GM23338 (cell line): Measurements from ENCODE around the gene MAP3K14. TPM values are rescaled to one million over a fixed set of nuclear protein-coding genes. Genes with fewer than 3 reads are reported as not detected.

Experiments
- ATAC-seq: fragments of 200-7000 bp; cut with Tn5 transposase; 3 replicates; pipeline ENCODE4 v1.9.1; 2020
- DNase-seq: peaks from one replicate; pipeline ENCODE4 v3.0.0-alpha.2; 2015; ENCODE audit warnings: low spot score
- H2AFZ ChIP-seq: fragments of 200-600 bp; sonication (generic); 2 replicates; pipeline ENCODE4 v1.8.0; 2016; ENCODE audit warnings: antibody characterized with exemption, mild to moderate bottlenecking, moderate library complexity
- H3F3A ChIP-seq: fragments of 200-600 bp; sonication (generic); replicated peaks from 2 replicates; pipeline ENCODE4 v1.8.0; 2017; ENCODE audit warnings: antibody characterized with exemption, mixed run types, low read depth
- H3K27ac ChIP-seq: fragments of 200-600 bp; sonication (generic); 2 replicates; pipeline ENCODE4 v1.6.1; 2016; ENCODE audit warnings: low read depth
- H3K27me3 ChIP-seq: fragments of 200-600 bp; sonication (generic); 2 replicates; pipeline ENCODE4 v1.8.0; 2016; ENCODE audit warnings: mild to moderate bottlenecking, mixed run types, moderate library complexity; ENCODE audit not compliant: insufficient read depth
- H3K36me3 ChIP-seq: fragments of 200-600 bp; sonication (generic); 2 replicates; pipeline ENCODE4 v1.8.0; 2016; ENCODE audit warnings: mild to moderate bottlenecking; ENCODE audit not compliant: insufficient read depth
- H3K4me1 ChIP-seq: fragments of 200-600 bp; sonication (generic); 2 replicates; pipeline ENCODE4 v1.8.0; 2016; ENCODE audit warnings: mild to moderate bottlenecking, moderate library complexity; ENCODE audit not compliant: insufficient read depth
- H3K4me2 ChIP-seq: fragments of 200-600 bp; sonication (generic); 2 replicates; pipeline ENCODE4 v1.7.1; 2017; ENCODE audit warnings: mixed run types
- H3K4me3 ChIP-seq: fragments of 200-600 bp; sonication (generic); 2 replicates; pipeline ENCODE4 v1.6.1; 2016; ENCODE audit warnings: mixed run types
- H3K79me2 ChIP-seq: fragments of 200-600 bp; sonication (generic); replicated peaks from 2 replicates; pipeline ENCODE4 v1.8.0; 2017; ENCODE audit warnings: mild to moderate bottlenecking; ENCODE audit not compliant: insufficient read depth
- H3K9me2 ChIP-seq: fragments of 200-600 bp; sonication (generic); 2 replicates; pipeline ENCODE4 v1.8.0; 2017; ENCODE audit not compliant: insufficient read depth
- H4K20me1 ChIP-seq: fragments of 200-600 bp; sonication (generic); replicated peaks from 2 replicates; pipeline ENCODE4 v1.8.0; 2017; ENCODE audit warnings: mild to moderate bottlenecking; ENCODE audit not compliant: insufficient read depth
- H3K27ac Mint-ChIP-seq: 2 replicates; pipeline ENCODE4 v1.8.0; 2020; ENCODE audit warnings: inconsistent platforms, mild to moderate bottlenecking, moderate library complexity, mixed read lengths
- H3K27me3 Mint-ChIP-seq: 3 replicates; pipeline ENCODE4 v1.8.0; 2022; ENCODE audit warnings: low read depth, mild to moderate bottlenecking, moderate library complexity, mixed read lengths, inconsistent platforms; ENCODE audit not compliant: insufficient read depth, poor library complexity
- H3K36me3 Mint-ChIP-seq: 3 replicates; pipeline ENCODE4 v1.8.0; 2021; ENCODE audit warnings: low read depth, mild to moderate bottlenecking, inconsistent platforms, moderate library complexity, mixed read lengths
- H3K4me1 Mint-ChIP-seq: 3 replicates; pipeline ENCODE4 v1.8.0; 2020; ENCODE audit warnings: mild to moderate bottlenecking, inconsistent platforms, mixed read lengths
- H3K4me3 Mint-ChIP-seq: 3 replicates; pipeline ENCODE4 v1.8.0; 2021; ENCODE audit warnings: moderate library complexity, mild to moderate bottlenecking, inconsistent platforms, mixed read lengths
- H3K9me3 Mint-ChIP-seq: 3 replicates; pipeline ENCODE4 v1.8.0; 2020; ENCODE audit warnings: moderate library complexity, mild to moderate bottlenecking, inconsistent platforms, mixed read lengths
- CREB1 ChIP-seq: fragments of 250-450 bp; sonication (Bioruptor Pico); IDR thresholded peaks from 2 replicates; pipeline ENCODE4 v1.5.0; 2020; ENCODE audit warnings: low read depth, mild to moderate bottlenecking, moderate library complexity
- EZH2 ChIP-seq: fragments of 200-600 bp; sonication (generic); IDR thresholded peaks from one replicate; pipeline ENCODE4 v1.8.0; 2017; ENCODE audit warnings: antibody characterized with exemption, mild to moderate bottlenecking, low read depth; ENCODE audit not compliant: unreplicated experiment
- EZH2phosphoT487 ChIP-seq: fragments of 200-600 bp; sonication (generic); IDR thresholded peaks from one replicate; pipeline ENCODE4 v1.8.1; 2018; ENCODE audit warnings: antibody characterized with exemption; ENCODE audit not compliant: unreplicated experiment
- JUNB ChIP-seq: IDR thresholded peaks from one replicate; pipeline ENCODE4 v1.6.1; 2016; ENCODE audit warnings: antibody characterized with exemption; ENCODE audit not compliant: unreplicated experiment
- STAT1 ChIP-seq: IDR thresholded peaks from one replicate; pipeline ENCODE4 v1.6.1; 2016; ENCODE audit warnings: antibody characterized with exemption; ENCODE audit not compliant: unreplicated experiment
- ZNF114 ChIP-seq: fragments of 250-450 bp; sonication (Bioruptor Pico); IDR thresholded peaks from 2 replicates; pipeline ENCODE4 v1.5.0; 2020; ENCODE audit warnings: mild to moderate bottlenecking, moderate library complexity
- ZNF331 ChIP-seq: fragments of 250-450 bp; sonication (Bioruptor Pico); IDR thresholded peaks from 2 replicates; pipeline ENCODE4 v1.5.0; 2020; ENCODE audit warnings: low read depth, mild to moderate bottlenecking, moderate library complexity
- polyA plus RNA-seq: library from polyadenylated mRNA; unstranded; fragments of >200 nt; fragmentation: Nextera tagmentation; extraction: Ambion mirVana; gene quantifications from 2 replicates; pipeline ENCODE4 v1.2.1, GENCODE V29; 2016
- total RNA-seq: library from RNA; depleted of rRNA; stranded (reverse); fragments of >200 nt; shearing (Covaris generic); gene quantifications from 2 replicates; pipeline ENCODE4 v1.2.3, GENCODE V29; 2014
- TF ChIP-seq, protein P1 (sequence below): fragments of 250-450 bp; sonication (Bioruptor Pico); IDR thresholded peaks from 2 replicates; pipeline ENCODE4 v1.5.0; 2020; ENCODE audit warnings: mild to moderate bottlenecking, moderate library complexity
- TF ChIP-seq, protein P2 (sequence below): IDR thresholded peaks from 2 replicates; pipeline ENCODE4 v1.6.1; 2016; ENCODE audit warnings: antibody characterized with exemption
- TF ChIP-seq, protein P3 (sequence below), 2 experiments: fragments of 200-600 bp in 1 of 2; sonication (generic) in 1 of 2; conservative IDR thresholded peaks; 2 replicates each; pipeline versions ENCODE4 v1.5.1 to v1.6.1; 2016 to 2017; ENCODE audit warnings: antibody characterized with exemption in 2 of 2, low read depth in 2 of 2, mild to moderate bottlenecking in 2 of 2, moderate library complexity in 1 of 2

MAP3K14 gene
- total and polyA plus RNA-seq, 2 experiments from 2014 or later = 1.3 to 4.9 TPM

DNA sequence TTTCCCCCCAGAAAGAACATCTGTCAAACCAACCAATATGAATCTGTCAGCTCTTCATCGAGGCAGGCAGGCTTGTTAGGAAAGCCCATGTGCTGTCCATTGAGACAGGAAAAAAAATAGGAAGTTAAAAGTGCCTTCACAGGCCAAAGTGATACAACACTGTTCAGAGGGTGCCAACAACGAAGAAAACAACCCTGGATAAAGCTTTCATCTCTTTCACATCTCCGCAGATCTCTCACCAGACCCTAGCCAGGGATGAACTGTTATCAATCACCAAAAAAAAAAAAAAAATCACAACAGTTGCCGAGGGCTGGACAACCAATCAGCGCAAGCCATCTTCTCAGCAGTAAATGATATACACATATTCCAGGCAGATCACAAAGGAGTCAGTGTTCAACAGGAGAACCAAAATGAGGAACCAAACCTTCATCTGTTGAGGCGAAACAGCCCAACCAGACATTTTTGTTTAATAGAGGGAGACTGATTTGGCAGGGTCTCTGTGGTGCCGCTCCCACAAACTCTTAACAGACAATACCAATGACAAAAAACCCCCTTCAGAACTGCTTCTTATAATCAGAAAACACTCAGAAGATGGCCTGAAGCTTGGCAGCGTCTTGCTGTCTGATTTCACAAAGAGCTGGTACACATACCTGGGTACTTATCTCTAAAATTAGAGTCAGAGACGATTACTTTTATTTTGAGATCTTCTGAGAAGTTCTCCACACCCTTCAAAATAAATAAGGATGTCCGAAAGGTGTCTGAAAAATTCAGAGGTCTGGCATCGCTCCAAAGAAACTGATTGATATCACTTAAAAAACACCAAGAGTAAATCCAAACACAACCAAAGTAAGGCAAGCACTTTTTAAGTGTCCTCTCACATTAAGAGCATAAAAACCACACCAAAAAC, 1.8 kb downstream of the MAP3K14 start:
- peaks cover 25% of the 10 kb centered on the region for H3K4me1 Mint-ChIP-seq
- peaks cover 25% of the 10 kb centered on the region for H3K4me1 ChIP-seq

DNA sequence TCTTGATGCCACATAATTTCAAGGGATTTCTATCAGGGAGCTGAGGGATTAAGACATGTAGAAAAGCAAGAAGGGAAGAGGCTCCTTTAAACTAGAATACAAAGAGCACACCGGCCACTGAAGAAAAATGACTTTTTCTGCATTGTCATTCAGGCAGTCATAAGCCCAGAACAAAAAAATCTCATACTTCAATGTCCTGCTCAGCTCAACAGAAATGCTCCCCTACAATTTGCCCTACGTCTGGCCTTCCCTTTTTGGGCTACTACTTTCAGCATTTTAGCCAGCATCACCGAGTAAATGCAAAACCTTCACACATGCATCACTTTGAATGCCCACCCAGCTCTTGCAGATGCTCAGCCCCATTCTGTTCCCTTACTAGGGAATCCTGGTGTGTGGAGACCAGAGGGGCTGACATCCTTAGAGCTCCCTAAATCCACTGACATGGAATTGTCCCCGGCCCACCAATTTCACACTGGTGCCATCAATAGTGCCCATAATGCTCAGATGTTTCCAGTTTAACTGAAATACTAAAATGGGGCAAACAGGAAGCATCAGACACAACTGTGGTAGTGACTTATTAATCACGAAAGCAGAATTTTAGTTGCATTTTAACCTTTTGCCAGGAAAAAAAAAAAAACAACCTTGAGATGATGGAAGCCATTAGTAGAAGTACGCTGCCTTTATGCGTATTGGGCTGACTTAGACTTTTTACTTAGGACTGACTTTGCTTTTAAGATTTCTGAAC, 2.7 kb downstream of the MAP3K14 start:
- no peaks in the 10 kb centered on the region for H3K36me3 ChIP-seq
- H3F3A ChIP-seq = peaks cover 18% of the 10 kb centered on the region
- H3K36me3 Mint-ChIP-seq = no peaks in the 10 kb centered on the region; the same call in 1 of the 3 replicates
- no peak overlapping the region for H2AFZ ChIP-seq
- H3K4me1 Mint-ChIP-seq = peaks cover 25% of the 10 kb centered on the region
- no peak overlapping the region for H3K4me3 ChIP-seq
- peaks cover 25% of the 10 kb centered on the region for H3K4me1 ChIP-seq
- H3K27ac ChIP-seq = no peak overlapping the region
- H3K79me2 ChIP-seq = peaks cover 52% of the 10 kb centered on the region
- H4K20me1 ChIP-seq = peaks cover 30% of the 10 kb centered on the region
- no peaks in the 10 kb centered on the region for H3K9me3 Mint-ChIP-seq
- H3K4me2 ChIP-seq = no peak overlapping the region
- H3K4me3 Mint-ChIP-seq = no peak overlapping the region; the same call in 2 of the 3 replicates
- DNase-seq (no peak), ATAC-seq (no peak)
- peaks cover 17% of the 10 kb centered on the region for H3K27me3 ChIP-seq
- no peak overlapping the region for H3K27ac Mint-ChIP-seq
- no peaks in the 10 kb centered on the region for H3K9me2 ChIP-seq
- peaks cover 11% of the 10 kb centered on the region for H3K27me3 Mint-ChIP-seq
- no peak for TF ChIP-seq CREB1 (CRISPR knock-in tag)
- no peak for TF ChIP-seq EZH2phosphoT487
- TF ChIP-seq STAT1 = no peak
- TF ChIP-seq, protein P1, sequence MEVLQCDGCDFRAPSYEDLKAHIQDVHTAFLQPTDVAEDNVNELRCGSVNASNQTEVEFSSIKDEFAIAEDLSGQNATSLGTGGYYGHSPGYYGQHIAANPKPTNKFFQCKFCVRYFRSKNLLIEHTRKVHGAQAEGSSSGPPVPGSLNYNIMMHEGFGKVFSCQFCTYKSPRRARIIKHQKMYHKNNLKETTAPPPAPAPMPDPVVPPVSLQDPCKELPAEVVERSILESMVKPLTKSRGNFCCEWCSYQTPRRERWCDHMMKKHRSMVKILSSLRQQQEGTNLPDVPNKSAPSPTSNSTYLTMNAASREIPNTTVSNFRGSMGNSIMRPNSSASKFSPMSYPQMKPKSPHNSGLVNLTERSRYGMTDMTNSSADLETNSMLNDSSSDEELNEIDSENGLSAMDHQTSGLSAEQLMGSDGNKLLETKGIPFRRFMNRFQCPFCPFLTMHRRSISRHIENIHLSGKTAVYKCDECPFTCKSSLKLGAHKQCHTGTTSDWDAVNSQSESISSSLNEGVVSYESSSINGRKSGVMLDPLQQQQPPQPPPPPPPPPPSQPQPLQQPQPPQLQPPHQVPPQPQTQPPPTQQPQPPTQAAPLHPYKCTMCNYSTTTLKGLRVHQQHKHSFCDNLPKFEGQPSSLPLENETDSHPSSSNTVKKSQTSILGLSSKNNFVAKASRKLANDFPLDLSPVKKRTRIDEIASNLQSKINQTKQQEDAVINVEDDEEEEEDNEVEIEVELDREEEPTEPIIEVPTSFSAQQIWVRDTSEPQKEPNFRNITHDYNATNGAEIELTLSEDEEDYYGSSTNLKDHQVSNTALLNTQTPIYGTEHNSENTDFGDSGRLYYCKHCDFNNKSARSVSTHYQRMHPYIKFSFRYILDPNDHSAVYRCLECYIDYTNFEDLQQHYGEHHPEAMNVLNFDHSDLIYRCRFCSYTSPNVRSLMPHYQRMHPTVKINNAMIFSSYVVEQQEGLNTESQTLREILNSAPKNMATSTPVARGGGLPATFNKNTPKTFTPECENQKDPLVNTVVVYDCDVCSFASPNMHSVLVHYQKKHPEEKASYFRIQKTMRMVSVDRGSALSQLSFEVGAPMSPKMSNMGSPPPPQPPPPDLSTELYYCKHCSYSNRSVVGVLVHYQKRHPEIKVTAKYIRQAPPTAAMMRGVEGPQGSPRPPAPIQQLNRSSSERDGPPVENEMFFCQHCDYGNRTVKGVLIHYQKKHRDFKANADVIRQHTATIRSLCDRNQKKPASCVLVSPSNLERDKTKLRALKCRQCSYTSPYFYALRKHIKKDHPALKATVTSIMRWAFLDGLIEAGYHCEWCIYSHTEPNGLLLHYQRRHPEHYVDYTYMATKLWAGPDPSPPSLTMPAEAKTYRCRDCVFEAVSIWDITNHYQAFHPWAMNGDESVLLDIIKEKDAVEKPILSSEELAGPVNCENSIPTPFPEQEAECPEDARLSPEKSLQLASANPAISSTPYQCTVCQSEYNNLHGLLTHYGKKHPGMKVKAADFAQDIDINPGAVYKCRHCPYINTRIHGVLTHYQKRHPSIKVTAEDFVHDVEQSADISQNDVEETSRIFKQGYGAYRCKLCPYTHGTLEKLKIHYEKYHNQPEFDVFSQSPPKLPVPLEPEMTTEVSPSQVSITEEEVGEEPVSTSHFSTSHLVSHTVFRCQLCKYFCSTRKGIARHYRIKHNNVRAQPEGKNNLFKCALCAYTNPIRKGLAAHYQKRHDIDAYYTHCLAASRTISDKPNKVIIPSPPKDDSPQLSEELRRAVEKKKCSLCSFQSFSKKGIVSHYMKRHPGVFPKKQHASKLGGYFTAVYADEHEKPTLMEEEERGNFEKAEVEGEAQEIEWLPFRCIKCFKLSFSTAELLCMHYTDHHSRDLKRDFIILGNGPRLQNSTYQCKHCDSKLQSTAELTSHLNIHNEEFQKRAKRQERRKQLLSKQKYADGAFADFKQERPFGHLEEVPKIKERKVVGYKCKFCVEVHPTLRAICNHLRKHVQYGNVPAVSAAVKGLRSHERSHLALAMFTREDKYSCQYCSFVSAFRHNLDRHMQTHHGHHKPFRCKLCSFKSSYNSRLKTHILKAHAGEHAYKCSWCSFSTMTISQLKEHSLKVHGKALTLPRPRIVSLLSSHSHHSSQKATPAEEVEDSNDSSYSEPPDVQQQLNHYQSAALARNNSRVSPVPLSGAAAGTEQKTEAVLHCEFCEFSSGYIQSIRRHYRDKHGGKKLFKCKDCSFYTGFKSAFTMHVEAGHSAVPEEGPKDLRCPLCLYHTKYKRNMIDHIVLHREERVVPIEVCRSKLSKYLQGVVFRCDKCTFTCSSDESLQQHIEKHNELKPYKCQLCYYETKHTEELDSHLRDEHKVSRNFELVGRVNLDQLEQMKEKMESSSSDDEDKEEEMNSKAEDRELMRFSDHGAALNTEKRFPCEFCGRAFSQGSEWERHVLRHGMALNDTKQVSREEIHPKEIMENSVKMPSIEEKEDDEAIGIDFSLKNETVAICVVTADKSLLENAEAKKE (CRISPR knock-in tag) = no peak
- no peak for TF ChIP-seq ZNF114
- TF ChIP-seq JUNB = no peak
- TF ChIP-seq, protein P2, sequence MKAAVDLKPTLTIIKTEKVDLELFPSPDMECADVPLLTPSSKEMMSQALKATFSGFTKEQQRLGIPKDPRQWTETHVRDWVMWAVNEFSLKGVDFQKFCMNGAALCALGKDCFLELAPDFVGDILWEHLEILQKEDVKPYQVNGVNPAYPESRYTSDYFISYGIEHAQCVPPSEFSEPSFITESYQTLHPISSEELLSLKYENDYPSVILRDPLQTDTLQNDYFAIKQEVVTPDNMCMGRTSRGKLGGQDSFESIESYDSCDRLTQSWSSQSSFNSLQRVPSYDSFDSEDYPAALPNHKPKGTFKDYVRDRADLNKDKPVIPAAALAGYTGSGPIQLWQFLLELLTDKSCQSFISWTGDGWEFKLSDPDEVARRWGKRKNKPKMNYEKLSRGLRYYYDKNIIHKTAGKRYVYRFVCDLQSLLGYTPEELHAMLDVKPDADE = no peak
- TF ChIP-seq EZH2 = no peak
- TF ChIP-seq, protein P3, sequence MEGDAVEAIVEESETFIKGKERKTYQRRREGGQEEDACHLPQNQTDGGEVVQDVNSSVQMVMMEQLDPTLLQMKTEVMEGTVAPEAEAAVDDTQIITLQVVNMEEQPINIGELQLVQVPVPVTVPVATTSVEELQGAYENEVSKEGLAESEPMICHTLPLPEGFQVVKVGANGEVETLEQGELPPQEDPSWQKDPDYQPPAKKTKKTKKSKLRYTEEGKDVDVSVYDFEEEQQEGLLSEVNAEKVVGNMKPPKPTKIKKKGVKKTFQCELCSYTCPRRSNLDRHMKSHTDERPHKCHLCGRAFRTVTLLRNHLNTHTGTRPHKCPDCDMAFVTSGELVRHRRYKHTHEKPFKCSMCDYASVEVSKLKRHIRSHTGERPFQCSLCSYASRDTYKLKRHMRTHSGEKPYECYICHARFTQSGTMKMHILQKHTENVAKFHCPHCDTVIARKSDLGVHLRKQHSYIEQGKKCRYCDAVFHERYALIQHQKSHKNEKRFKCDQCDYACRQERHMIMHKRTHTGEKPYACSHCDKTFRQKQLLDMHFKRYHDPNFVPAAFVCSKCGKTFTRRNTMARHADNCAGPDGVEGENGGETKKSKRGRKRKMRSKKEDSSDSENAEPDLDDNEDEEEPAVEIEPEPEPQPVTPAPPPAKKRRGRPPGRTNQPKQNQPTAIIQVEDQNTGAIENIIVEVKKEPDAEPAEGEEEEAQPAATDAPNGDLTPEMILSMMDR (conservative IDR thresholded peaks at IDR 0.05; ENCODE audit: low read depth in 2 of 2) = no peak
- no peak for TF ChIP-seq ZNF331 (CRISPR knock-in tag)

More for the DNA sequence above, 1.8 kb downstream of the MAP3K14 start:
- no peak overlapping the region for H3K27ac Mint-ChIP-seq
- H3K27me3 ChIP-seq = peaks cover 17% of the 10 kb centered on the region
- DNase-seq = no peak
- peak overlapping the region; percentile 93 for H3K4me3 ChIP-seq
- peaks cover 16% of the 10 kb centered on the region for H3K27me3 Mint-ChIP-seq
- H2AFZ ChIP-seq = no peak overlapping the region
- peak overlapping the region; percentile 88 for H3K4me3 Mint-ChIP-seq
- H3K79me2 ChIP-seq = peaks cover 52% of the 10 kb centered on the region
- no peak for TF ChIP-seq JUNB
- H3K36me3 Mint-ChIP-seq = no peaks in the 10 kb centered on the region; the same call in 2 of the 3 replicates
- H3K36me3 ChIP-seq = no peaks in the 10 kb centered on the region
- ATAC-seq = no peak
- peaks cover 30% of the 10 kb centered on the region for H4K20me1 ChIP-seq
- H3K9me3 Mint-ChIP-seq = no peaks in the 10 kb centered on the region
- no peaks in the 10 kb centered on the region for H3K9me2 ChIP-seq
- H3K4me2 ChIP-seq = peak overlapping the region; percentile 97
- H3F3A ChIP-seq = peaks cover 18% of the 10 kb centered on the region
- no peak overlapping the region for H3K27ac ChIP-seq
